Smooth muscle cell (in vitro differentiated cells): ENCODE data around the gene ZFYVE16. TPM values are rescaled to one million over a fixed set of nuclear protein-coding genes. Genes with fewer than 3 reads are reported as not detected.
"Not testable (repeated sequence)": the region's sequence is repeated elsewhere in the genome, so short reads cannot be mapped to it uniquely, and the experiment has no call there.

Experiments used
- DNase-seq: peaks from one replicate; lab custom pipeline; 2025; ENCODE audit not compliant: unreplicated experiment; lab: John Stamatoyannopoulos, UW
- H2AFZ ChIP-seq: fragments of 200-600 bp; sonication (generic); 2 replicates; pipeline ENCODE4 v1.6.0; 2016; ENCODE audit warnings: antibody characterized with exemption, low read depth, mild to moderate bottlenecking
- H3F3A ChIP-seq: fragments of 200-600 bp; sonication (generic); 2 replicates; pipeline ENCODE4 v1.6.0; 2017; ENCODE audit warnings: antibody characterized with exemption, low read depth
- H3K27ac ChIP-seq: fragments of 200-600 bp; sonication (generic); 2 replicates; pipeline ENCODE4 v1.5.1; 2016; ENCODE audit warnings: low read depth, mild to moderate bottlenecking
- H3K27me3 ChIP-seq: fragments of 200-600 bp; sonication (generic); 2 replicates; pipeline ENCODE4 v1.6.1; 2016; ENCODE audit warnings: low read depth, mild to moderate bottlenecking
- H3K36me3 ChIP-seq: fragments of 200-600 bp; sonication (generic); 2 replicates; pipeline ENCODE4 v1.5.1; 2016; ENCODE audit warnings: low read depth
- H3K4me1 ChIP-seq: fragments of 200-600 bp; sonication (generic); 2 replicates; pipeline ENCODE4 v1.5.1; 2016; ENCODE audit warnings: low read depth
- H3K4me2 ChIP-seq: fragments of 200-600 bp; sonication (generic); 2 replicates; pipeline ENCODE4 v1.6.0; 2016; ENCODE audit warnings: mild to moderate bottlenecking
- H3K4me3 ChIP-seq: fragments of 200-600 bp; sonication (generic); 2 replicates; pipeline ENCODE4 v1.5.1; 2016; ENCODE audit warnings: mild to moderate bottlenecking
- H3K79me2 ChIP-seq: fragments of 200-600 bp; sonication (generic); 2 replicates; pipeline ENCODE4 v1.6.0; 2016; ENCODE audit warnings: low read depth, mild to moderate bottlenecking
- H3K9ac ChIP-seq: fragments of 200-600 bp; sonication (generic); 2 replicates; pipeline ENCODE4 v1.6.0; 2016; ENCODE audit warnings: low read depth
- H3K9me3 ChIP-seq: fragments of 200-600 bp; sonication (generic); replicated peaks from 2 replicates; pipeline ENCODE4 v1.5.1; 2016; ENCODE audit warnings: low read depth
- H4K20me1 ChIP-seq: fragments of 200-600 bp; sonication (generic); 2 replicates; pipeline ENCODE4 v1.6.0; 2016; ENCODE audit warnings: low read depth
- CTCF ChIP-seq: fragments of 200-600 bp; sonication (generic); IDR thresholded peaks from 2 replicates; pipeline ENCODE4 v1.5.1; 2017; ENCODE audit warnings: borderline replicate concordance, mild to moderate bottlenecking, antibody characterized with exemption; ENCODE audit not compliant: insufficient read depth, poor library complexity, severe bottlenecking
- WGBS: methylation state at CpG from one replicate; pipeline ENCODE4 v1.1.7; 2016; ENCODE audit warnings: low lambda C conversion rate; 5-methylcytosine and 5-hydroxymethylcytosine counted together
- polyA plus RNA-seq: library from polyadenylated mRNA; unstranded; fragments of >200 nt; fragmentation: Nextera tagmentation; extraction: Ambion mirVana; gene quantifications from 2 replicates; pipeline ENCODE4 v1.2.1, GENCODE V29; 2016
- total RNA-seq: library from RNA; depleted of rRNA; stranded (reverse); fragments of >200 nt; gene quantifications from 2 replicates; pipeline ENCODE4 v1.2.3, GENCODE V29; 2014

ZFYVE16 gene
- total and polyA plus RNA-seq, 2 experiments from 2014 or later, result 16.5 to 40.9 TPM

- Histone ChIP-seq H3F3A (no peaks in the 10 kb centered on the region), H3K27me3 (no peaks in the 10 kb centered on the region), H2AFZ (no peak overlapping the region), H3K27ac (no peak overlapping the region), H3K4me1 (no peaks in the 10 kb centered on the region), H3K4me3 (no peak overlapping the region), H3K79me2 (peaks cover 90% of the 10 kb centered on the region), H3K9ac (no peak overlapping the region), H3K9me3 (no peaks in the 10 kb centered on the region), H4K20me1 (peaks cover 48% of the 10 kb centered on the region), H3K36me3 (peaks cover 5% of the 10 kb centered on the region), H3K4me2 (no peak overlapping the region)
- no peak for DNase-seq
- no CpG with 5 or more reads among the region's 1 CpG for WGBS
- no peak for TF ChIP-seq CTCF
Observed at GRCh38 chr5:80417973-80418372, 10.1 kb downstream of the ZFYVE16 start.

- H3K36me3 ChIP-seq, H3K4me3 ChIP-seq, H3K9me3 ChIP-seq, H3K27ac ChIP-seq, H3K4me1 ChIP-seq, DNase-seq, H3K27me3 ChIP-seq, H3K4me2 ChIP-seq, H3F3A ChIP-seq, H3K9ac ChIP-seq, H2AFZ ChIP-seq: not testable (repeated sequence)
- WGBS, result 96% methylated on average over 3 of the region's 3 CpGs
- Histone ChIP-seq H3K79me2 (peaks cover 73% of the 10 kb centered on the region), H4K20me1 (peaks cover 27% of the 10 kb centered on the region)
Observed at GRCh38 chr5:80424365-80424764, 16.5 kb downstream of the ZFYVE16 start.

- H3K9ac ChIP-seq, result no peak overlapping the region
- peaks cover 4% of the 10 kb centered on the region for H3K79me2 ChIP-seq
- H2AFZ ChIP-seq, result no peak overlapping the region
- peaks cover 20% of the 10 kb centered on the region for H4K20me1 ChIP-seq
- H3K27me3 ChIP-seq, result no peaks in the 10 kb centered on the region
- H3F3A ChIP-seq, result peaks cover 3% of the 10 kb centered on the region
- 92% methylated on average over 8 of the region's 8 CpGs for WGBS
- no peaks in the 10 kb centered on the region for H3K9me3 ChIP-seq
- no peak for DNase-seq
- TF ChIP-seq CTCF, result no peak
- peaks cover 17% of the 10 kb centered on the region for H3K36me3 ChIP-seq
- H3K4me2 ChIP-seq, result no peak overlapping the region
- H3K4me1 ChIP-seq, result no peaks in the 10 kb centered on the region
- H3K27ac ChIP-seq, result no peak overlapping the region
- H3K4me3 ChIP-seq, result no peak overlapping the region
Observed at GRCh38 chr5:80435476-80435875, 27.6 kb downstream of the ZFYVE16 start.

GRCh38 chr5:80437326-80437725 is 29.5 kb downstream of the ZFYVE16 start:
- Histone ChIP-seq H3K36me3 (peaks cover 17% of the 10 kb centered on the region), H3K9me3 (no peaks in the 10 kb centered on the region), H4K20me1 (peaks cover 23% of the 10 kb centered on the region), H3K27ac (no peak overlapping the region), H3K4me1 (no peaks in the 10 kb centered on the region), H3F3A (peaks cover 3% of the 10 kb centered on the region), H3K27me3 (no peaks in the 10 kb centered on the region), H3K4me2 (no peak overlapping the region), H3K9ac (no peak overlapping the region), H3K4me3 (no peak overlapping the region), H2AFZ (no peak overlapping the region), H3K79me2 (no peaks in the 10 kb centered on the region)
- 99% methylated on average over 3 of the region's 3 CpGs for WGBS
- TF ChIP-seq CTCF, result no peak
- no peak for DNase-seq
